GM21367 (cell line): ENCODE measurements around the gene IPCEF1.
"Not testable (repeated sequence)": the region's sequence is repeated elsewhere in the genome, so short reads cannot be mapped to it uniquely, and the experiment has no call there.

Source experiments
- ATAC-seq: cut with Tn5 transposase; IDR thresholded peaks from one replicate; pipeline ENCODE4 v1.9.1; 2021; ENCODE audit not compliant: unreplicated experiment

Gene IPCEF1

DNA sequence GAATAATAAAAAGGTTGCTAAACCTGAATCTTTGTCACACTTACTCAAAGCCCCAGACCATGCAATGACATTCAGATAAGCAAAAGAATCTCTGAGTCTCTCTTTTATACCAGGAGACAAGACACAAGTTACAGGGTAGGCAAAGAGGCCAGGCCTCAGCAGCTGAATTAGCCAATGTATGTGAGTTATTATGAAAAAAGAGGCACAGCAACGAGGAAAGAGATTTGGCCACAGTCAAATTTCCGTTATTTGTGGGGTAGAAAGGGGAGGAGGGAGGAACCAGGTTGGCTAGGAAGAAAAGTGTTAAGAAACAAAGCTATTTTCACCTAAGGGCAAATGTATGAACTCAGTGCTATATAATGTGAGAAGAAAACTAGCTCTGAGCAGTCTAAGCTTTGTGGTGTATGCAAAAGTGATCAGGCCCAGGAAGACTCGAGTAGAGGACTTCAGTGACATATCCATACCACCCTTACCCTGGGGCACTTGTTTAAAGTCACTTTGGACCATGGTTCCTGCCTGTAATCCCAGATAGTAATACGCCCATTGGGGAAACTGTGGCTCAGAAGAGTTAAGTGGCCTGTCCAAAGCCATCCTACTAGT, 19.1 kb downstream of the IPCEF1 start:
- peak; percentile 33 for ATAC-seq

DNA sequence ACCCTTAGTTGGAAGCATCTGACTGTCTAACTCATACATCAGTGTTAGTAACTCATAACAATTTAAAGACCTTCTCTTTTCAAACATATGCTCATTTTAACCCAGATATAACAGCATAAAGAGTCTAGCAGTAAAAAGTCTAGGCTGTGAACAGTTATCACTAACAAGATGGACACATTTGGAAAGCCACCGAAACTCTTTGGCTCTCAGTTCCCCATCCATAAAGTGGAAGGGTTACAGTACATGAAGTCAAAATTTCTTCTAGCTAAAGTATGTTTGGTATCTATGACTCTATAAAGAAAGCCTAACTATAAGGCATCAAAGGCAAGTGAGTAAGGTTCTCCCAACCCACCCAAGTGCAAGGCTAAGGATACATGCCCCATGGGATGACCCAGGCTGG, 22.5 kb downstream of the IPCEF1 start:
- not testable (repeated sequence) for ATAC-seq

- no peak for ATAC-seq
These were observed 24.9 kb downstream of the IPCEF1 start for GRCh38 chr6:154331750-154332149.

- ATAC-seq: no peak
These were observed 27.0 kb downstream of the IPCEF1 start for GRCh38 chr6:154329350-154330170.

GRCh38 chr6:154327313-154327712, 29.3 kb downstream of the IPCEF1 start:
- not testable (repeated sequence) for ATAC-seq

GRCh38 chr6:154325142-154325541, 31.5 kb downstream of the IPCEF1 start:
- ATAC-seq: no peak

GRCh38 chr6:154320181-154320580, 36.4 kb downstream of the IPCEF1 start:
- no peak for ATAC-seq

- peak; percentile 45 for ATAC-seq
These were observed 37.3 kb downstream of the IPCEF1 start for GRCh38 chr6:154319231-154319858.

DNA sequence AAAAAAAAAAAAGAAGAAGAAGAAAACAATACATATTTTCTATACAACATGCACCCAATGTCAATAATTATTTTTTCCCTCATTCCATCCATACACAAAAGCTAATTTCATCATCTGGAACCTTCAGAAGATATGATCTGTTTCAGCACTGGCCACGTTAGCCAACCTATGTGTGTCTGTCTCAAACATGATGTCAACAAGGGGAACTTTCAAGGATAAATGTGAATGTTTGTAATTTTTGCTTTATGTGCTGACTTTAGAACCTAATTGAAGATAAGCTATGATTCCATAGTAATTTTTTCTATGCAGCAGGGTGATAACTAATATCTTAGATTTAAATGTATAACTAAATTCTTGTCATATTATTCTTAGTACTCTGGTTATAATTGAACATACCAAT, 37.9 kb downstream of the IPCEF1 start:
- no peak for ATAC-seq

- ATAC-seq: no peak
These were observed 40.5 kb downstream of the IPCEF1 start for GRCh38 chr6:154316131-154316530.

GRCh38 chr6:154314084-154314483, 42.5 kb downstream of the IPCEF1 start:
- ATAC-seq: no peak

DNA sequence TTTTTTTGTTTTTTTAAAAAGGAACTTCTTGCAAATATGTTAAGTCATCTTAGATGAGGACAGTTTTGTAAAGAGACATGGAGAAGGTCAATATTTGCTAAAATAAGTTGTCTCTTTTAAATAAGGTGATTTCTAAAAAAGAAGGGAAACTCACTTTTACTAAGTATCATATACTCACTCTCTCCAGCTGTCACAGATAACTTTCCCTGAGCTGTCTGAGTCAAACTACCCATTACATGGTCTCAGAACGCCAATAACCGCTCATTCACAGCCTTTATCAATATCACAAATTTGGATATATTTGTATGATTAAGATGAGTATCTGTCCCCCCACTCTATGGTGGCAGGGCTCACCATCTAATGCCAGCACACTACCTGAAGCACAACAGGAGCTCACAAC, 47.6 kb downstream of the IPCEF1 start:
- ATAC-seq: no peak

DNA sequence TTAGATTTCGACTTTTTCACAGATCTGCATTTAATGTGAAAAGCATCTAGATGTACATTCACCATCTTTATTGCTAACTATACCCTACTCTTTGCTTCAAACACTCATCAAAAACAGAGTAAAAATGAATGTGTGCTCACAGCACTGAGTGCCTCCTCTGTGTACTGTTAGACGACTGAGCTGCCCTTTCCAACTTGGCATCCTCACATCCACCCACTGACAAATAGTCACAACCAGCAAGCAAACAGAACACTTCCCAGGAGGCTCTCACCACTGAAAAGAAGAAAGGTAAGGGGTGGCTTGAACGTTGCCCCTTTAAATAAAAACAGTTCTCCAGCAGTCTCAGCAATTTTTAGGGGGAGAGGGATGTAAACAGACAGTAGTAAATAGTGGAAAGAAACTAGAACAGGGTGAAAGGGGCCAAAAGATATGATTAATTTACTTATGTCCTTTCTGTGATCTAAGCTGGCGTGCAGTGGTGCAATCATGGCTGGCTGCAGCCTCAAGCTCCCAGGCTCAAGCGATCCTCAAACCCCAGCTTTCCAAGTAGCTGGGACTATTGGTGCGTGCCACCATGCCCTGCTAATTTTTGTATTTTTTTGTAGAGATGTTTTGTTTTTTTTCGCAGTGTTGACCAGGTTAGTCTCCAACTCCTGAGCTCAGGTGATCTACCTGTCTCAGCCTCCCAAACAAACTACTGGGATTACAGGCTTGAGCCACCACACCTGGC, 48.7 kb downstream of the IPCEF1 start:
- no peak for ATAC-seq

DNA sequence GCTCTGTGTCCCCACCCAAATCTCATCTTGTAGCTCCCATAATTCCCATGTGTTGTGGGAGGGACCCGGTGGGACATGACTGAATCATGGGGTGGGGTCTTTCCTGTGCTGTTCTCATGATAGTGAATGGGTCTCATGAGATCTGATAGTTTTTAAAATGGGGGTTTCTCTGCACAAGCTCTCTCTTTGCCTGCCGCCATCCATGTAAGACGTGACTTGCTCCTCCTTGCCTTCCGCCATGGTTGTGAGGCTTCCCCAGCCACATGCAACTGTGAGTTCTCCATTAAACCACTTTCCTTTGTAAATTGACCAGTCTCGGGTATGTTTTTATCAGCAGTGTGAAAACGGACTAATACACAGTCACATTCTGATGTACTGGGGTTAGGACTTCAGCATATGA, 49.5 kb downstream of the IPCEF1 start:
- not testable (repeated sequence) for ATAC-seq

DNA sequence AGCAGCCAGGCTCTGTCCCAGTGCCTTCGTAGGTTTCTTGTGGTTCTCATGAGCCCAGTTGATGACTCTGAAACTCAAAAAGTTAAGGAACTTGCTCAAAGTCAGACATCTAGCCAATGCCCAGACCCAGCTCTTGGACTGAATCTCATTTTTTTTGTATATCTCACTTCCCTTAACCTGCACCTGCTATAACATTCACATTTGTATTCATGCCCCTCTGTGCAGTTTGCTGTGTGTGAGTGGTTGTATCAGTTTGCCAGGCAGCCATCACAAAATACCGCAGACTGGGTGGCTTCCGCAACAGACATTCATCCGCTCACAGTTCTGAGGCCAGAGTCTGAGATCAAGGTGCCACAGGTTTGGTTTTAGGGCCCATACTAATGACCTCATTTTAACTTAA, 49.9 kb downstream of the IPCEF1 start:
- peak; percentile 49 for ATAC-seq

- ATAC-seq: no peak
These were observed 52.4 kb downstream of the IPCEF1 start for GRCh38 chr6:154304191-154304590.

GRCh38 chr6:154303642-154304041, 53.0 kb downstream of the IPCEF1 start:
- not testable (repeated sequence) for ATAC-seq

GRCh38 chr6:154301839-154302752, 54.5 kb downstream of the IPCEF1 start:
- peak; percentile 93 for ATAC-seq

GRCh38 chr6:154301086-154301625, 55.4 kb downstream of the IPCEF1 start:
- no peak for ATAC-seq

- ATAC-seq: no peak
These were observed 58.3 kb downstream of the IPCEF1 start for GRCh38 chr6:154298297-154298696.
